M059J (cell line): ENCODE measurements around the gene DCST1. TPM values are rescaled to one million over a fixed set of nuclear protein-coding genes. Genes with fewer than 3 reads are reported as not detected.

Experiments
- DNase-seq: peaks from one replicate; pipeline ENCODE4 v3.0.0-alpha.2; 2012; ENCODE audit warnings: low read depth
- total RNA-seq: library from RNA; depleted of rRNA; stranded (reverse); fragments of >200 nt; shearing (Covaris generic); gene quantifications from 2 replicates; pipeline ENCODE4 v1.2.3, GENCODE V29; 2014; rRNA removed

Gene DCST1
- total RNA-seq, 1 experiment from 2014 or later, result not detected

DNA sequence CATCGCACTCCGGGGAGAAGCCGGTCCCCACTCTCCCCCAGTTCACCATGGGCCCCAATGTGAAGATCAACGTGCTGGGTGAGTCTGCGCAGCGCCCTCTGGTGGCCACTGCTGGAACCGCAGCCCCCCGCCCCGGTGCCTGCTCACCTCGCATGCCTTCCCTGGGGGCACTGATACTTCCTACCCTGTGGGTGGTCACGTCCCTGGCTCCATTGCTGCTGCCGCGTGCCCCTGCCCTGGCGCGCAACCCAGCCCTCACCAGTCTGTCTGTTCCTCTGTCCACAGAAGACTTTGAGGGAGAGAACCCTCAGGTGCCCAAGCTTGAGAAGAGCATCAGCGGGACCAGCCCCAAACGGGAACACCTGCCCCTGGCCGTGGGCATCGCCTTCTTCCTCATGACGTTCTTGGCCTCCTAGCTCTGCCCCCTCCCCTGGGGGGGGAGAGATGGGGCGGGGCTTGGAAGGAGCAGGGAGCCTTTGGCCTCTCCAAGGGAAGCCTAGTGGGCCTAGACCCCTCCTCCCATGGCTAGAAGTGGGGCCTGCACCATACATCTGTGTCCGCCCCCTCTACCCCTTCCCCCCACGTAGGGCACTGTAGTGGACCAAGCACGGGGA lies 52.6 kb downstream of the DCST1 start:
- peak; percentile 60 for DNase-seq

GRCh38 chr1:155086856-155087535 lies 53.4 kb downstream of the DCST1 start:
- DNase-seq, result no peak

- DNase-seq, result peak; percentile 53
These were observed 57.7 kb downstream of the DCST1 start for GRCh38 chr1:155091071-155092051.

GRCh38 chr1:155092131-155092530 lies 58.5 kb downstream of the DCST1 start:
- no peak for DNase-seq

GRCh38 chr1:155092641-155093040 lies 59.0 kb downstream of the DCST1 start:
- DNase-seq, result no peak

- DNase-seq, result peak; percentile 60
These were observed 60.4 kb downstream of the DCST1 start for GRCh38 chr1:155093911-155094621.

DNA sequence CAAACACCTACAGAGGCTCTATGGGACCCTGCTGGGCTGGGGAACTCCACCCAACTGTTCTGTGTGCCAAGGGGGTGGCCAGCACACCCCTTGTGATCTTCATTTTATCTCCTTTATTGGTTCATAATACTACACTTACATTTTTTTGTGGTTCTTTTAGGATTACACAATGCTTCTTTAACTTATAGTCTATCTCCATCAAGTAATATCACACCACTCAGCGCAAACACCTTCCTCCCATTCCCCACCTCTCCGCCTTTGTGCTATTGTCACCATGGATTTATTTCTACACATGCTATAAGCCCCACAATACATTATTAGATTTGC lies 61.0 kb downstream of the DCST1 start:
- DNase-seq, result no peak

DNA sequence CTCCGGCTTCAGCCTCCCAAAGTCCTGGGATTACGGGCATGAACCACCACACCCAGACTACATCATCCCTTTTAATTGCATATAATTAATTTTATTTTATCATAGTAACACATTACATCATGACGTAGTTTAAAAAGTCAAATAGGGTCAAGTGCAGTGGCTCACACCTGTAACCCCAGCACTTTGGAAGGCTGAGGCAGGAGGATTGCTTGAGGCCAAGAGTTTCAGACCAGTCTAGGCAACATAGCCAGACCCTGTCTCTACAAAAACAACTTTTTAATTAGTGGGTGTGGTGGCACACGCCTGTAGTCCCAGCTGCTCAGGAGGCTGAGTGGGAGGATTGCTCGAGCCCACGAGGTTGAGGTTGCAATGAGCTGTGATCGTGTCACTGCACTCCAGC lies 65.7 kb downstream of the DCST1 start:
- DNase-seq, result no peak

Other genes starting within 250 kb of the DCST1 start
- gene KCNN3, start 163.5 kb upstream of the DCST1 start, total RNA-seq, result 0.37 TPM in 1 of 2 replicates, not detected in the other
- 5.5 and 6.2 TPM in 2 replicates for gene PMVK, start 97.1 kb upstream of the DCST1 start, total RNA-seq
- 66.7 and 97.9 TPM in 2 replicates for gene PBXIP1, start 77.7 kb upstream of the DCST1 start, total RNA-seq
- 27.5 and 41.7 TPM in 2 replicates for gene PYGO2, start 72.0 kb upstream of the DCST1 start, total RNA-seq
- 64.4 and 84.5 TPM in 2 replicates for gene SHC1, start 63.1 kb upstream of the DCST1 start, total RNA-seq
- 338 TPM in 2 replicates for gene CKS1B, start 59.1 kb upstream of the DCST1 start, total RNA-seq
- gene FLAD1, start 50.5 kb upstream of the DCST1 start, total RNA-seq, result 32.2 and 44.4 TPM in 2 replicates
- gene LENEP, start 40.2 kb upstream of the DCST1 start, total RNA-seq, result not detected in 2 replicates
- 20.7 and 37.5 TPM in 2 replicates for gene ZBTB7B, start 31.0 kb upstream of the DCST1 start, total RNA-seq
- gene DCST2, start within 50 bp of the DCST1 start, total RNA-seq, result not detected in 2 replicates
- gene ADAM15, start 17.5 kb downstream of the DCST1 start, total RNA-seq, result 74.5 and 90.0 TPM in 2 replicates
- 22.8 and 36.2 TPM in 2 replicates for gene EFNA4, start 29.9 kb downstream of the DCST1 start, total RNA-seq
- 0.59 and 2.9 TPM in 2 replicates for gene EFNA3, start 45.0 kb downstream of the DCST1 start, total RNA-seq
- gene EFNA1, start 94.1 kb downstream of the DCST1 start, total RNA-seq, result 15.1 and 17.9 TPM in 2 replicates
- gene SLC50A1, start 102.0 kb downstream of the DCST1 start, total RNA-seq, result 55.7 and 62.9 TPM in 2 replicates
- 88.4 and 175 TPM in 2 replicates for gene DPM3, start 106.7 kb downstream of the DCST1 start, total RNA-seq
- gene KRTCAP2, start 139.5 kb downstream of the DCST1 start, total RNA-seq, result 209 and 323 TPM in 2 replicates
- 1.1 and 3.1 TPM in 2 replicates for gene TRIM46, start 140.0 kb downstream of the DCST1 start, total RNA-seq
- gene THBS3, start 174.1 kb downstream of the DCST1 start, total RNA-seq, result 10.0 and 12.7 TPM in 2 replicates
- 92.8 and 95.2 TPM in 2 replicates for gene MTX1, start 174.9 kb downstream of the DCST1 start, total RNA-seq
- 5.9 and 8.1 TPM in 2 replicates for gene ENTREP3, start 221.7 kb downstream of the DCST1 start, total RNA-seq
- gene SCAMP3, start 228.5 kb downstream of the DCST1 start, total RNA-seq, result 125 and 133 TPM in 2 replicates
- gene CLK2, start 239.7 kb downstream of the DCST1 start, total RNA-seq, result 15.1 and 15.8 TPM in 2 replicates
- 0.66 and 1.7 TPM in 2 replicates for gene HCN3, start 243.6 kb downstream of the DCST1 start, total RNA-seq